HG02623 (cell line): Measurements from ENCODE around the gene TUBB2A.
"Not testable (repeated sequence)": the region's sequence is repeated elsewhere in the genome, so short reads cannot be mapped to it uniquely, and the experiment has no call there.

Experiments used
- ATAC-seq: cut with Tn5 transposase; IDR thresholded peaks from one replicate; pipeline ENCODE4 v1.9.1; 2021; ENCODE audit warnings: moderate library complexity; ENCODE audit not compliant: unreplicated experiment

Gene TUBB2A

DNA sequence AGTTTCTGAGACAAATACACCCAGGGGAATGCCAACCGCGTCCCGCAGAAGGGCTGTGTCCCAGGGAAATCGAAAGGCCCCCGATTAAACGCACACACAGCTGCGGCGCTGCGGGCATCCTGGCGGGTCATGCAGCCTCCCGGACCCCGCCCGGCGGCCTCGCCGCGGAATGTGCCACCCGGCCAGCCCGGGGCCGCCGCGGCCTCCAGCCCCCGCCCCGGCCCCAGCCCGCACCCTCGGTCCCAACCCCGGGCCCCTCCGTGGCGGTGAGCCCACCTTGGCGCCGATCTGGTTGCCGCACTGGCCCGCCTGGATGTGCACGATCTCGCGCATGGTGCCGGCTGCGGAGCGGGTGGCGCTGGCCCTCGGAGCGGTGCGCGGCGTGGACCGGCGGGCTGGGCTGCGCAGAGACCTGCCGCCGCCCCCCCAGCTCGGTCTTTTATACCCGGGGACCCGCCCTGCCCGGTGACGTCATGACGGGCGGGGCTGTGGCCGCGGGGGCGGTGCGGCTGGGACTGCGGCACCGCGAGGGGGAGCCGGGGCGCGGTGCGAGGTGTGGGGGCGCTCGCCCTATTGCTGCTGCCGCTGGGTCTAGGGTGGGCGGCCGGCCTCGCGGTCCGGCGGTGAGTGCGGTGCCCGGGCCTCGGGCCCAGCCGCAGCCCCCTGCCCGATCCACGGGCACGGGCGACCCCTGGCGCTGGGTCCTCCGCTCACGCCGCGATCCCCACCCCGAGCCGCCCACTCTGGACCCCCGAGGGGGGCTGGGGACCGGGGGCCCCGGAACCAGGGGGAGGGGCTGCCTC is at the start of gene TUBB2A:
TSS of gene TUBB2A (minus strand) at position 414 of the 803 bp plus-strand sequence. CDS start at position 333, 81 bp downstream.
- peak; percentile 77 for ATAC-seq

DNA sequence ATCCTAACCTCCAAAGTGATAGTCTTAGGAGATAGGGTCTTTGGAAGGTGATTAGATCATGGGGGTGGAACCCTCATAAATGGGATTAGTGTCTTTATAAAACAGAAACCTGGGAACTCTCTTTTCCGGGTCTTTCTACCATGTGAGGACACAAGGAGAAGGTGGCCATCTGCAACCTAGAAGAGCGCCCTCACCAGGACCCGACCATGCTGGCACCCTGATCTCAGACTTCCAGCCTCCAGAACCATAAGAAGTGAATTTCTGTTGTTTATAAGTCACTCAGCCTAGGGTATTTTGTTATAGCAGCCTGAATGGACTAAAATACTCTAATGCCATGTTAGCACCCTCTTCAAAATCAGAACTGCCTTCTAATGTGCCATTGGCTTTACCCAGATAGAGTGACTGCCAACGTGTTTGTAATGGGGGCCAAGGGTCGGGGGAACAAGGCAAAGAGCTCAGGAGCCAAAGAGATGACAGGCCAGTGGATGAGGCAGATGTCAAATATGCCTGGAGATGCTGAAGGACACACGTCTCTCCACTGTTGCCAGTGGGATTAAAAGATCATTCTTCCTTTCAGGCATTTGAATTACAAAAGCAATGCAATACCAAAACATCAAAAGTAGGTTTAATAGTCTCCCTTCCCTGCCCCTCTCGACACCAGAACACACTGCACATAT is 49.1 kb upstream of the TUBB2A start:
- ATAC-seq = no peak

DNA sequence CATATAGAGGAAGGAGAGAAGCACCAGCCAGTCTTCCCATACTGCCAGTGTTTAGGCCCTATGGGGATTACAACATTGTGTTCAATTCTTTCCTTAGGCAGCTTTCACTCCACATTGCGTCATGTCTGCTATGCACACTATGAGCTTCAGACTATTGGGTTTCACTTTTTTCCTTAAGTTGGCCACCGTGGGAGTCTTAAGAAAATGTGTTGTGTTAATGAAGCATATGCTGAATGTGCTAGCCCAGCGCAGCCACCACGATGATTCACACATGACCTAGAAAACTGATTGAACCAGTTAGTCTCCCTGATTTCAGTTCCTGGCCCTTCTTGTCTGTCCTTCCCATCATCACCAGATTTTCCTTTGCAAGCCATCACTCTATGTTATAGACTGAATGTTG is 48.6 kb upstream of the TUBB2A start:
- ATAC-seq = no peak

DNA sequence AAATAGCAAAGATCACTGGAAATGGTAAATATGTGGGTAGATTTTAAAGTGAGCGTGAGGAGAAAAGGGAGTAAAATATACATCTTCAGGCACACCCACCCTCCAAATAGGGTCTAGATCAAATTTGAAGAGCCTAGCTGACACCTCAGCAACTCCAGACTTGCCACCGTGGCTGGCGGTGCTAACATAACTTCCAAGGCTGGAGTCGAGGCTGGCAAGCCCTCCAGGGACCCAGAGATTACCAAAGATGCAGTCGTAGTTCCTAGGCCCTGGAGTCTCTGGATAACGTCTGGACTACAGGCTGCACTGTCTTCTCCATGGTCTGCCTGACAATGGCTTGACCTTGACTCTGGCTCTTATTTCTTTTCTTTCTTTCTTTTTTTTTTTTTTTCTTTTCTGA is 47.6 kb upstream of the TUBB2A start:
- no peak for ATAC-seq

DNA sequence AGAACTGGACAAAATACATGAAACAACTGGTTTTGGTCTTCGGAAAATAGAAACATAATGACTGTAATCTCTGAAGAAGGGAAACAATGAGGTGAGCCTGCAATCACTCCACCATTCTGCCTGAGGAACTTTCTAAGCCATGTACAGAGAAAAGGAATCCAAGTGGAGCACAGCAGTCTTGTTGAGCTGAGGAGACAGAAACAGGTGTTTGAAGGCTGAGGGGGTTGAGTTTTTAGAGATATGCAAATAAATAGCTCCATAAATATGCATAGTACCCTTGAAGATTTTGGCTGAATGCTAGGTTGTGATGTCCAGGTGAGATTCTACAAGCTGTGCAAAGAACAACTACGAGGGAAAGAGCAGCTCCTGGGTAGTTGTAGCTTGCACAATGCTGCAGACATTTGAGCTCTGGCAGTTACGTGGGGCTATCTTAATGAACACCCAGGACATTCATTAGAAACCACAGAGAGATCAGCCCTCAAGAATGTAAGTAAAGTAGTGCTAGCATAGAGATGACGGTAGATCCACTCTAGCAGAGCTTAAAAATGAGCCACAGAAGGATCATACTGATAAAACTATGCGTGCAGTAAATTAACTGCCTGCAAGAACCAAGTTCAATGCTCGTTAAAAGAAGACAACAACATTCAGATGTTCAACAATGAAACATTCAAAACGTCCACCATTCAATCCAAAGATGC is 45.8 kb upstream of the TUBB2A start:
- ATAC-seq = no peak

DNA sequence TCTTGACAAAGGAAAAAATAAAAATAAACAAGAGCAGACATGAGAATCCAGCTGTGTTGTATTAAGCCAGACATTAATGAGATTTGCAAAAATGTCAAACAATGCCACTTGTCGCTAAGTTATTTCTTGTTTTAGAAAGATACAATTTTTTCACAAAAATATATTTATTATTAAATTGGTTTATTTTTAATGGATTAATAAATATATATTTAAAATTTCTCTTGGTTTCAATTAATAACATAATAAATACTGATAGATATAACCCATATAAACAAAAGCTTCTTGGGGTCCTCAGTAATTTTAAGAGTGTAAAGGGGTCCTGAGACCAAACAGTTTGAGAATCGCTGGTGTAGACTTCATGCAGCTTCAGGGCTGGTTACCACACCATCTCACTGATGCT is 44.0 kb upstream of the TUBB2A start:
- no peak for ATAC-seq

DNA sequence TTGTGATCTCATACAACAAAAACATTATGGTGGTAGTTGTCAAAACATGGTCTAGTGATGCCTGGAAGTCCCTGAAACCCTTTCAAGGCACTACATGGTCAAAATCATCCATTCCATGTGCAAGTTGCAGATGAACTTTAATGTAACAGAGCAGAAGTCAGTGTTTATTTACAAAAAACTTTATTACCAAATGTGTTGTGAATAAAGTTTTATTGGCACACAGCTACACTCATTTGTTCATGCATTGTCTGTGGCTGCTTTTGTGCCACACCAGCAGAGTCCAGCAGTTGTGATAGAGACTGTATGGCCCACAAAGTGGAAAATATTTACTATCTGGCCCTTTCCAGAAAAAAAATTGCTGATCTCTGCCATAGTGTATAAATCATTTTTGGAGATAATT is 43.3 kb upstream of the TUBB2A start:
- no peak for ATAC-seq

DNA sequence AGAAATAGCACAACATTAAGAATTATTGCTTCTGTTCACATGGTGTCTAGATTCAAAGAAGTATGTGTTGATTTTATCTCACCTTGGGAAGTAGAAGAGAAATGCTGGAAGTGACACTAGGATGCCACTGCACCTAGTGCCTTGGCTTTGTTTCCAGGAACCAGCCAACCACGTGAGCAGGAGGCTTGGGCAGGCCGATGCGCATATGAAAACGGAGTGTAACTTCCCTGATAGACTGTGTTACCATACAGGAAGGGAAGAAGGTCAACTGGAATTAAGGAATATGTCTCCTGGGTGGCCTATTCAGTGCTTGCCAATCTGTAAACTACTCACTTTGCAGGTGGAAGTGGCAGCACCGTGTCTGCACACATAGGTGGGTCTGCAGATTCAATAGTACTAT is 42.0 kb upstream of the TUBB2A start:
- ATAC-seq = no peak

DNA sequence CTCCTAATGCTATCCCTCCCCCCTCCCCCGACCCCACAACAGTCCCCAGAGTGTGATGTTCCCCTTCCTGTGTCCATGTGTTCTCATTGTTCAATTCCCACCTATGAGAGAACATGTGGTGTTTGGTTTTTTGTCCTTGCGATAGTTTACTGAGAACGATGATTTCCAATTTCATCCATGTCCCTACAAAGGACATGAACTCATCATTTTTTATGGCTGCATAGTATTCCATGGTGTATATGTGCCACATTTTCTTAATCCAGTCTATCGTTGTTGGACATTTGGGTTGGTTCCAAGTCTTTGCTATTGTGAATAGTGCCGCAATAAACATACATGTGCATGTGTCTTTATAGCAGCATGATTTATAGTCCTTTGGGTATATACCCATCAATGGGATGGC is 40.4 kb upstream of the TUBB2A start:
- ATAC-seq = not testable (repeated sequence)

DNA sequence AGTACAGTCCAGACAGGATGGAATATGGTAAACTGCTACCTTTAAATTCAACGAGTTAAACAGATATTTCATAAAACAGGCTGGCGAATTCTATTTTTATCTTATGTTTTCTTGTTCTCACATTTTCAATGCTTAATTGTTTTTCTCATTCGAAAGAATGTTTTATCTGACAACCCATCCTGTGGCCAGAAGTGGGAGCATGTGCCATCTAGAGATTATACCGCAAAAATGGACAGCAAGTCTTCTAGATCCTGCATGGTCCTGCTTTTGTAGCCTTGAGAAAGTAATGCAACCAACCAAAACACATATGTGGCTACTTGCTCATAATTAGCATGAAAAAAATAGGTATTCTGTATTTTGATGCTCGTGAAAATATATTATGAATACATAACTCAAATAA is 39.4 kb upstream of the TUBB2A start:
- ATAC-seq = no peak

DNA sequence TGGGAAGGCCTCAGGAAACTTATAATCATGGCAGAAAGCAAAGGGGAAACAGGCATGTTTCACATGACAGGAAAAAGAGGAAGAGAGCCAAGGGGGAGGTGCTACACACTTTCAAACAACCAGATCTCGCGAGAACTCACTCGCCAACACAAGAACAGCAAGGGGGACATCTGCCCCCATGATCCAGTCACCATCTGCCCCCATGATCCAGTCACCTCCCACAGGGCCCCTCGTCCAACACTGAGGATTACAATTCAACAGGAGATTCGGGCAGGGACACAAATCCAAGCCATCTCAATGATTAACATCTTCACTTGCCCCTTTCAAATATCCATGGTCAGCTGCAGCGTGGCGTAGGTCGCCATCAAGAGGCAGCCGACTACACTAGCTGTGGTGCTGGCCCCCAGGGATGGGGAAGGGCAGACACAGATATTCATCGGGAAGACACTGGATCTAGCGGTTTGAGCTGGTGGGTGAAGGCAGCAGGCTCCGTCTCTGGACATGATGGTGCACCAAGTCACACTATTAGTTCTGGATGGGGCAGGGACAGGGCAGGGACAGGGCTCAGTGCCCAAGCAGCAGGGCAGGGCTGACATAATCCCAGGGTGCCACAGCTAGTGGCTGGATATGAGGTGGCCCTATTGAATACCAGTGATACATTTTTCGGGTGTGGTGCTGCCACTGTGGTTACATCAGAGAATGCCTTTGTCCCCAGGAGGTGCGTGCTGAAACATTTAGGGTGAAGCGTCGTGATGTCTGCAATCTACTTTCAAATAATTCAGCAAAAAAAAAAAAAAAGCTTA is 38.6 kb upstream of the TUBB2A start:
- no peak for ATAC-seq

DNA sequence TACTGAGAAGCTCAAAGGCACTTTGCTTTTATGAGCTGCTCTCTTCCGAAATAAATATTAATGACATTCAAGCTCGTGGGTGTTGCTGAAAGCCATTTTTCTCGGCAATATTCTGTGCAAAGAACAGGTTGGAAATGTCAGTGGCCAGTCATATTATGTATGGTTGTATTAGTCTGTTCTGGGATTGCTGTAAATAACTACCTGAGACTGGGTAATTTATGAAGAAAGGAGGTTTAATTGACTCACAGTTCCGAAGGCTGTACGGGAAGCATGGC is 38.0 kb upstream of the TUBB2A start:
- ATAC-seq = no peak

DNA sequence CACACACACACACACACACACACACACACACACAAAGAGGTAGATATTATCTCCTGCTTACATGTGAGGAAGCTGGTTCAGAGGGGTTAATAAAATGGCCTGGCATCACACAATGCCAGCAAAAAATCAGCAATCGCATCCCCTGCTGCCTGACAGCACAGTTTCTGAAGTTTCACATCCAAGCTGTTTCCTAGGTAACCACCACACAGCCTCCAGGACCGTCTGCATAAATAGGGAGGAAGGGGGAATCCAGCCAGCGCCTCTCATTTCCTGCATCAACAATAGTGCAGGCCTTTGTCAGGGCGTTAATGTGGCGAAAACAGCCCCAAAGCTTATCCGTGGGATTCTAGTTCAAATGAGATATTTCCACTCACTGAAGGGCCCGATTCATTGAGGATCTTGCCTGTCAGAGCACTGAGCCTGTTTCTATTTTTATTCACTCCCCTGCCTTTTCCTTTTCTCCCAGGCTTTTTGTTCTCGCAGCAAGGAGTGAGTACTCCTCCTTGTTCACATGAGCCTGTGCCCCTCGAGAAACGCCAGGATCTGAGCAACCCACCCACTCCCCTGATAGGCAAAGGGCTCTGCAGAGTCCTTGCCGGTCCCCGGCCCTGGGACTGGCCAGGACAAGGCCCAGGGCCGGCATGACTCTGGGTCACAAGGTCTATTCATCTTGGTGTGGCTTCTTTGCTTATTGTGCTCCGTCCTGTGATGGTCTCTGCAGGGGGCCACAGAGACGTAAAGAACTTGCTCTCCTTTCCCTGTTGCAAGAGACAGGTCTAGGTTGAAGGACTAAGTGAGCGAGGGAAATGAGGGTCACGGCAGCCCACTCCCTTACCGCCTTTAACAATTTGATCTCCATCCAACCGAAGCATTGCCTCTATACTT is 37.4 kb upstream of the TUBB2A start:
- ATAC-seq = no peak

DNA sequence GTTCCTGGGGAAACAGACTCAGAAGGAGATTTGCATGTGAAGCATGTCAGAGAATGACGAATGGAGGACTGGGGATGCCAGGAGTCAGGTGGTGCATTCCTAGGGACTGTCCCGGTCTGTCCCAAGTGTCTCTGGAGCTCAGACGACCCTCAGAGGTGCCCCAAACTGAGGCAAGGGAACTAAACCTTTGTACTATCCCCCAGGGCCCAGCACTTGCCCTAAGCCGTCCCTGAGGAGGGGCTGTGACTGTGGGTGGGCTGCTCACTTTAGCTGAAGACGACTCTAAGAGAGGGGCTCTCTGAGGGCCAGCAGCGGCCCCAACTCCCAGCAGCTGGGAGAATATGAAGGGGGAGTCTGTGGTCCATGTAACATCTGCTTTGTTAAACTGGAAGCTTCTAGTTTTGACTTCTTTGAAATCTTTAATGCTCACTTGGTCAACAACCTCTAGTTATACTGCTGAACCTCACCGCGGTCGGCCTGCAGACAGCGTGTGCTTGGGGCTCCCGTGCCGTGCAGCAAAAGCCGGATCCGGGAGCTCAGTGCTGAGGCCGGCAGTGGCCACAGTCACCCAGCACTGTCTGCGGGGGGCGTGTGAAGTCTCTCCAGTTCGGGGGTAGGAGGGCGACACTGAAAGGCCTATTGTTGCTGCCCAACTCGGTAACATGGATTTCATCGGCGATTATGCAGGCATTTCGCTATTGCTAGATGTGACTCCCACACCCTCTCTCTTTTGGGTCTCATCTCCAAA is 35.9 kb upstream of the TUBB2A start:
- ATAC-seq = no peak

DNA sequence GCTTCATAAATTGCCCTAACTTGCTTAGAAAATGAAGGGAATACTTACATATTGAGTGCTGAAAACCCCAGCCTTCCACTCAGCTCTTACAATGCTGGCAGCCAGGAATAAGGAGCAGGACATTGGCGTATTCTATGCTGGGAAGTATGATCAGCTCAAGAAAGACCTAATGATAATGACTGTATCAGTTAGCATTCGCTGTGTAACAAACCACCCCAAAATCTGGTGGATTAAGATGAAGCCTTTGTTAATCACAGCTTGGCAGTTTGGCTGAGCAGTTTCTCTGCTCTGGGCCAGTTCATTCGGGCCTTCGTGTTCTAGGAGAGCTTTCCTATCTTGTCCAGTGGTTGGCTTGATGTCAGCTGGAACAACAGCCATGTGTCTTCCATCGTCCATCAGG is 33.4 kb upstream of the TUBB2A start:
- ATAC-seq = no peak

DNA sequence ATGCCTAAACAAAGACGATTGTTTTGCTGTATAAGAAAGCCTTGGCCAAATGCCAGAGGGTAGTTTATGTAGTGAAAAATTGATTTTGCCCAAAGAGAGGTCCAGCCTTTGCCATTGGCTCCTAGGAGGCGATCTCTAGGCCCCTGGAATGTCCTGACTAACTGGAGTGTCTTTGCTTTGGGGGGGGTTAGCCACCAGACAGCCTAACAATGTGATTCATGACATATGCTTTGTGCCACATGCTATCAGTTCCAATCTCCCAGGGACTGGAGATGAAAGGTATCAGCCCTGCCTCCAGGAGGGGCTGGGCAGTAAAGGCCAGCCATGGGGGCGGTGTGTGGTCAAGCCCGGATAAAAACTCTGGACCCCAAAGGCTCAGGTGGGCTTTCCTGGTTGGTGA is 32.7 kb upstream of the TUBB2A start:
- ATAC-seq = no peak

DNA sequence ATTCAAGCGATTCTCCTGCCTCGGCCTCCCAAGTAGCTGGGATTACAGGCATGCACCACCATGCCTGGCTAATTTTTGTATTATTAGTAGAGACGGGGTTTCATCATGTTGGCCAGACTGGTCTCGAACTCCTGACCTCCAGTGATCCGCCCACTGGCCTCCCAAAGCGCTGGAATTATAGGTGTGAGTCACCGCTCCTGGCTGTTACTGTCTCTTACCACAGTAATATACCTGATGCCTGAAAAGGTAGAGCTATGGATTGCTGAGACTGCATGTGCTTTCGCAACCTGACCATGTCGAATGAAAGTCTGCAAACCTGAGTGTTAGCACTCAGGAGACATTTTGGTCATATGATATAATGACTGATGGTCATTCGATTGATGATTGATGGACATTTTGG is 31.8 kb upstream of the TUBB2A start:
- ATAC-seq = not testable (repeated sequence)

DNA sequence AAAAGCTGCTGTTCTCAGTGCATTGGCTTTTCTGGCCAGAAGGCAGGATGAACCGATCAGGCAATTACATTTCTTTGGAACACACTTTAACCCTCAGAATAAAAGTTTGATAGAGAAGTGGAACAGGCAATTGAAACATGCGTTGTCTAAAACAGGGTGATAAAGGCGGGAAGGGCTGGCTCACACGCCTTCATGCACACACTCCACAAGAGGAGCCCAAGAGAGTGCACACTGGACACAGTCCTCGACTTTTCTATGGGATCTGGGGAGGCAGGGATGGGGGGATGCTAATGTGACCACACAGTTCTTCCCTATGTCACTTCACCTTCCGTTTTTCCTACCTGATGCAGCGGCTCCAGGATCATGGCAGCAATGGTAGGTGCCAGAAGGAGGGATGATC is 30.9 kb upstream of the TUBB2A start:
- no peak for ATAC-seq

DNA sequence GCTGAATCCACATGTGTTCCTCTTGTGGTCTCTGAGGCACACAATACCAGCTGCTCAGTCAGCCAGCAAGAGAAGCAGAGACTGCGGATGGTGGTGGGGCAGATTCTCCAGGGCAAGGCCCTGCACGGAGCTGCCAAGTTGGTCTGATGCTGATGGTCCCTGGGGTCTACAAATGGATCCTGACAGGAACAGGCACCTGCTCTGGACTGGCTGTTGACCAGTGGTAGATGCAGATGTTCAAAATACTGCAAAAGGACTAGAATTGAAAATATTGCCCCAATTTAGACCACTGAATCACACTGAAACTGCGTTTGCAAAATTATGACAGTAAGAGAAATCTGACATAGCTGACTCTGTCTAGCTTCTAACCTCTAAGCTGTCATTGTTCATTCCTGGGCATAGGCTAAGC is 29.6 kb upstream of the TUBB2A start:
- no peak for ATAC-seq

DNA sequence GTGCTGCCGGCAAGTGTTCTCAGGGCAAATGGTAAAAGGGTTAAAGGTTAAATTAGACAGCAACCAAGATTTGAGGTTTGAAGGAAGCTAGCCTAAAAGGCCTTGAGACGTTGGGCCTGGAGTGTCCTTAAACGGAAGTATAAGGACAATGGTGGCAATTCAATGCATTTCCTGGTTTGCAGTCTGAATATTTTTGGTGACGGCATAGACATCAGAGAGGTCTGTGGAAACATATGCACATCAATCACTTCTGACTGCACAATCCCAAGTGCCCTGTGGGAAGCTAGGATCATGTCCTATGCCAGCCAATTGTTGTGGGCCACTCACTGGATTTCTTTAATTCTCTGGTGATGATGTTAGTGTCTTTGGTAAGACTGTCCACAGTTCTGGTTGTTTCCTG is 25.7 kb upstream of the TUBB2A start:
- ATAC-seq = no peak
